ENCODE data around the gene NPPC.
"Not testable (repeated sequence)": the region's sequence is repeated elsewhere in the genome, so short reads cannot be mapped to it uniquely, and the experiment has no call there.

Gene NPPC, protein sequence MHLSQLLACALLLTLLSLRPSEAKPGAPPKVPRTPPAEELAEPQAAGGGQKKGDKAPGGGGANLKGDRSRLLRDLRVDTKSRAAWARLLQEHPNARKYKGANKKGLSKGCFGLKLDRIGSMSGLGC

DNA sequence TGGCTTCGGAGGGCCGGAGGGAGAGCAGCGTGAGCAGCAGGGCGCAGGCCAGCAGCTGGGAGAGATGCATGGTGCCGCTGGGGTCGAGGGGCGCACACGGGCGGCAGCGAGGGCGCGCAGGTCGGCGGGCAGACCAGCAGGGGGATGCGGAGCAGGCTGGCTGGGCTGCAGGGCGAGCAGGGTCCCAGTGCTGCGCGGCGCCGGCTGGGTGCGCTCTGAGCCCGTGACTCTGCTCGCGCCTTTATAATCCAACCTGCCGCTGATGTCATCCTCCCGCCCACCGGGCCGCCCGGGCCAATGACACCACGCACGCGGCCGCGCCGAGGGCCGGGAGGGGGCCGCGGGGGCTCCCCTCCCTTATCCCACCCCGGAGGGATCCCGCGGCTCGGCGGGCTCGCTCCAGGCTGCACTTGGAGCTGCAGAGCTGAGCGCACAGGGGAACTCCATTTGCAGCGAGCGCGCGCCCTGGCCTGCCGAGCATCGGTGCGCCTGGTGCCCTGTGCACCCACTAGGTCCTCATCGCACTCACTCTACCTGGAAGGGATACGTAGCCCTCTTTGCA, at the start of gene NPPC:
NPPC (minus strand) TSS at position 217 of the 562 bp plus-strand sequence; CDS start at position 70, 147 bp downstream.
- H3K27me3 Mint-ChIP-seq (ENCODE audit: low read depth), result peaks cover 53% of the 10 kb centered on the region
- H3K36me3 Mint-ChIP-seq (ENCODE audit: low read depth), result no peaks in the 10 kb centered on the region
- H3K4me3 Mint-ChIP-seq, result peak within 1 kb of the TSS; percentile 34
- H3K9me3 Mint-ChIP-seq, result no peaks in the 10 kb centered on the region
- peaks cover 7% of the 10 kb centered on the region for H3K4me1 Mint-ChIP-seq (ENCODE audit: low read depth)
- H3K27ac Mint-ChIP-seq, result no peak within 1 kb of the TSS

DNA sequence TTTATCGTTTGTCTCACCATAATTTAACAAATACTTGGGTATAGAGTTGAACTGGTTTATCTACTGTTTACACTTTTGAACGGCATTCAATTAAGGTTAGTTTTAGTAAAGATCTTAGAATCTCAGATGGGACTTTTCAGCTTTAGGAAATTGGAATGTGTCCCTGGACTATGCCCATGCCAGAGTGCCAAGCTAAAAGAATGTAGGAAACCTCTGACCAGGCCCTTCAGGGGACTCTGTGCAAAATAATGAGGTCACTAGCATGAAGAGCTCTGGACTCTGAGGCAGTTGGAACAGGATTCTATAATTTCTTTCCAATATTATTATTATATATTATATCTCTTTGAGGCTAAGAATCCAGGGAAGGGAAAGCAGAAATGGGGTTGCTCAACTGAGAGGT, 48.8 kb upstream of the NPPC start:
- Mint-ChIP-seq H3K27me3 (ENCODE audit: low read depth) (no peaks in the 10 kb centered on the region), H3K4me1 (ENCODE audit: low read depth) (no peaks in the 10 kb centered on the region), H3K27ac (no peak overlapping the region), H3K4me3 (no peak overlapping the region), H3K9me3 (no peaks in the 10 kb centered on the region), H3K36me3 (ENCODE audit: low read depth) (peaks cover 3% of the 10 kb centered on the region)

DNA sequence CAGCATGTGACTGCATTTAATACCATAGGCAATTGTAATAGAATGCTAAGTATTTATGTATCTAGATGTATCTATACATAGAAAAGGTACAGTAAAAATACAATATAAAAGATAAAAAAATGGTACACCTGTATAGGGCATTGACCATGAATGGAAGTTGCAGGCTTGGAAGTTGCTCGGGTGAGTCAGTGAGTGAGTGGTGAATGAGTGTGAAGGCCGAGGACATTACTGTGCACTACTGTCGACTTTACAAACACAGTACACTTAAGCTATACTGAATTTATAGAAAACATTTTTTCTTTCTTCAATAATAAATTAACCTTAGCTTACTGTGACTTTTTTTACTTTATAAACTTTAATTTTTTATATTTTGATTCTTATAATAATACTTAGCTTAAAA, 44.3 kb upstream of the NPPC start:
- Mint-ChIP-seq H3K4me1 (ENCODE audit: low read depth) (peaks cover 3% of the 10 kb centered on the region), H3K9me3 (peaks cover 13% of the 10 kb centered on the region), H3K27me3 (ENCODE audit: low read depth) (no peaks in the 10 kb centered on the region), H3K27ac (no peak overlapping the region), H3K36me3 (ENCODE audit: low read depth) (peaks cover 14% of the 10 kb centered on the region), H3K4me3 (no peak overlapping the region)

DNA sequence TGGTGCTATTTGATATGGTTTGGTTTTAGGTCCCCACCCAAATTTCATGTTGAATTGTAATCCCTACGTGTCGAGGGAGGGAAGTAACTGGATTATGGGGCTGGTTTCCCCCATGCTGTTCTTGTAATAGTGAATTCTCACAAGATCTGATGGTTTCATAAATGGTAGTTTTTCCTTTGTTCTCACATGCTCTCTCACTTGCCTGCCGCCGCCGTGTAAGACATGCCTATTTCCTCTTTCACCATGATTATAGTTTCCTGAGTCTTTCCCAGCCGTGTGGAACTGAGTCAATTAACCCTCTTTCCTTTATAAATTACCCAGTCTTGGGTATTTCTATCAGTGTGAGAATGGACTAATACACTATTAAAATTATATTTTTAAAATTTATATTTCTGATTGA, 42.6 kb upstream of the NPPC start:
- Mint-ChIP-seq H3K36me3 (ENCODE audit: low read depth) (peaks cover 14% of the 10 kb centered on the region), H3K27me3 (ENCODE audit: low read depth) (no peaks in the 10 kb centered on the region), H3K4me3 (no peak overlapping the region), H3K27ac (no peak overlapping the region), H3K9me3 (peaks cover 13% of the 10 kb centered on the region), H3K4me1 (ENCODE audit: low read depth) (peaks cover 11% of the 10 kb centered on the region)

DNA sequence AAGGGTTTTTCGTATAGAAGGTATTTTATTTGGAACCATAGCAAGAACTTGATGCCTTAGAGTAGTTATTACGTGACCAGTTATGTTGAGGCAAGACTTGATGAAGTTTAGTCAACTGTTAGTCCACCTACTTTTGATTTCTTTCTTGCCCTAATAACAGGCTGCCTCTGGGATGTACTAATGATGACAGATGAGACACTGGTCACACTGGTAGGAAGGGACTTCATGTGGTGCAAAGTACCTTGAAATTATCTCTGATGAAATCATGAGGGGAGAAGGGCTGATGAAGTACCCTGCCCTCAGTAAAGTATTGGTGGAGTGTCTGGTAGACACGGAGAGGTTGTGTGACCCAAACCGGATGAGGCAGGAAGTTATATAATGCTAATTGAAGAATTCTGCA, 40.7 kb upstream of the NPPC start:
- no peak overlapping the region for H3K27ac Mint-ChIP-seq
- H3K9me3 Mint-ChIP-seq, result peaks cover 13% of the 10 kb centered on the region
- H3K36me3 Mint-ChIP-seq (ENCODE audit: low read depth), result peaks cover 11% of the 10 kb centered on the region
- no peak overlapping the region for H3K4me3 Mint-ChIP-seq
- H3K27me3 Mint-ChIP-seq (ENCODE audit: low read depth), result no peaks in the 10 kb centered on the region
- peaks cover 19% of the 10 kb centered on the region for H3K4me1 Mint-ChIP-seq (ENCODE audit: low read depth)

DNA sequence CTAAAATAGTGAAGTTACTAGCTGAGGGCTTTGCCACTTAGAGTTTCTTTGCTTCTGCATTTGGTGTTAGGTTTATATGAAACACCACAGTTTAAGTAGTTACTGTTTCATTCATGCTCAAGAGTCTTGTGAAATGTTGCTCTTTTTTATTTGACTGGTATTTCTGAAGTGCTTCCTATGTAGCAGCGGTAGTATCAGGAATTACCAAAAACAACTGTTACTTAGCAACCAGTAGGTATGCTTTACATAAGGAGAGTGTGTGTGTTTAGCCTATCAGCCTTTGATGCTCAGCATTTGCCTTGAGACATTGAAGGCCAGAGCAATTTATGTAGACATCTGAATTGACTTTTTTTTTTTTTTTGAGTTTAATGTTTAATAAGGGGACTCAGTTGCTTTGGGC, 38.9 kb upstream of the NPPC start:
- no peaks in the 10 kb centered on the region for H3K27me3 Mint-ChIP-seq (ENCODE audit: low read depth)
- H3K27ac Mint-ChIP-seq, result no peak overlapping the region
- peaks cover 17% of the 10 kb centered on the region for H3K9me3 Mint-ChIP-seq
- peaks cover 24% of the 10 kb centered on the region for H3K4me1 Mint-ChIP-seq (ENCODE audit: low read depth)
- H3K4me3 Mint-ChIP-seq, result no peak overlapping the region
- H3K36me3 Mint-ChIP-seq (ENCODE audit: low read depth), result peaks cover 16% of the 10 kb centered on the region

DNA sequence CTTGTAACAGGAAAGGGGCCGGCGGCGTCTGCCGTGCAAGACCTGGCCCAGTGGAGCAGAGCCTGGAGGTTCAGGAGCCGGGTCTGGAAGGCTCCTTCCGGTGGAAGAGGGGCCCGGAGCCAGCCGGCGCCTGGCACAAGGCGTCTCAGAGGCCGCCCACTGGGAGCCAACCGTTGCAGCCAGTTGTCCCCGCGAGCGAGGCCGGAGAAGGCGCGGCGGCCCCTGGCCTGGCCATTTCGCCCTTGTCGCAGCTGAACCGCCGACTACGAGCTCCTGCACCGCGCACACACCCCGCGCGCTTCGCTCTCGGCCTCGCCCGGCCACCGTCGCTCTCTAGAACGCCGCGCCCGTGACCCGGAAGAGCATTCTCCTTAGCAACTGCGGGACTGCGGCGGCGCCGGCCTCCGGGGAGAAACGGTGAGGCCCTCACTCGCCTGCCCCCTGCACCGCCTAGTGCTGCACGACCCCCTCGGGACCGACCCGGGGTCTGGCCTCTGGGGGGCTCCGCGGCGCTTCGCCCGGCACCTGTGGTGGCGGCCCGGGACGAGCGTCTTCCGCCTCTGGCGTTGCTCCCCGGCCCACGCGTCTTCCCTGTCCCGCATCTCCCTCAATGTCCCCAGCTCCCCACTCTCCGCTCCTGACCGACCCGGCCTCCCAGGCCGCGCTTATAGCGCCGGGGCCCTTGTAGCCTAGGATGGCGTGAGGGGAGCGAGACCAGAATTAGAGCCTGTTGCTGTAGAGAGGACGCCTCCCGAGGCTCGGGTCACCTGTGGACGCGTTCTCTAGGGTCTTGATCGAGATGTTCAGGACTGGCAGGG, 35.4 kb upstream of the NPPC start, which contains the start of gene DIS3L2:
DIS3L2 (plus strand) TSS at position 365 of the 818 bp plus-strand sequence. CDS start 53,215 bp downstream, outside the sequence.
- H3K9me3 Mint-ChIP-seq, result peaks cover 4% of the 10 kb centered on the region
- H3K4me1 Mint-ChIP-seq (ENCODE audit: low read depth), result peaks cover 22% of the 10 kb centered on the region
- H3K36me3 Mint-ChIP-seq (ENCODE audit: low read depth), result peaks cover 5% of the 10 kb centered on the region
- peaks cover 2% of the 10 kb centered on the region for H3K27me3 Mint-ChIP-seq (ENCODE audit: low read depth)
- peak within 1 kb of the TSS; percentile 97 for H3K4me3 Mint-ChIP-seq
- peak within 1 kb of the TSS; percentile 90 for H3K27ac Mint-ChIP-seq

DNA sequence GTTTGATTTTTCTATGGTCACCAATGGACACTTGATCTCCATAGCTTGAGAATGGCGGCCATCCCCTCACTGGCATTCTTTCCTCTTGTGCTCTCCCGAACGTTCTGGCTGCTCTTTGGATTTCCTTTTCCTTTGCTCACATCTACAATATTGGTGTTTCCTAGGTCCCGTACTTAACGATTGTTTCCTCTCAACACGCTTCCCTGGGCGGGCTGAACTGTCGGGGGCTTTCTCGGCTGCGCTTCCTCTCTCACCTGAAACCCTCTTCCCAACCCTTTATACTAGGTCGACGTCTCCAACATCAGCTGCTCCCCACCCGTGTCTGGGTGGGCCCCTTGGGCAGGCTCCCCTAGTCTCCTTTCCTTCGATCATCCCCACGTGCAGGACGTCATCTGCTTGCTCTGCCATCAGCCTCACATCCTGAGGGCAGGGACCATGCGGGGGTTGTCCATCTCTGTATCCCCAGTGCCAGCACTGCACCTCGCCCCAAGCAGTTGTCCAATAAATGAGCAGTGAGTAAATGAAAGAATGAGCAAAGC, 34.7 kb upstream of the NPPC start:
- peaks cover 5% of the 10 kb centered on the region for H3K36me3 Mint-ChIP-seq (ENCODE audit: low read depth)
- H3K27me3 Mint-ChIP-seq (ENCODE audit: low read depth), result peaks cover 9% of the 10 kb centered on the region
- peak overlapping the region; percentile 97 for H3K4me3 Mint-ChIP-seq
- peak overlapping the region; percentile 89 for H3K27ac Mint-ChIP-seq
- H3K9me3 Mint-ChIP-seq, result peaks cover 4% of the 10 kb centered on the region
- peaks cover 22% of the 10 kb centered on the region for H3K4me1 Mint-ChIP-seq (ENCODE audit: low read depth)

DNA sequence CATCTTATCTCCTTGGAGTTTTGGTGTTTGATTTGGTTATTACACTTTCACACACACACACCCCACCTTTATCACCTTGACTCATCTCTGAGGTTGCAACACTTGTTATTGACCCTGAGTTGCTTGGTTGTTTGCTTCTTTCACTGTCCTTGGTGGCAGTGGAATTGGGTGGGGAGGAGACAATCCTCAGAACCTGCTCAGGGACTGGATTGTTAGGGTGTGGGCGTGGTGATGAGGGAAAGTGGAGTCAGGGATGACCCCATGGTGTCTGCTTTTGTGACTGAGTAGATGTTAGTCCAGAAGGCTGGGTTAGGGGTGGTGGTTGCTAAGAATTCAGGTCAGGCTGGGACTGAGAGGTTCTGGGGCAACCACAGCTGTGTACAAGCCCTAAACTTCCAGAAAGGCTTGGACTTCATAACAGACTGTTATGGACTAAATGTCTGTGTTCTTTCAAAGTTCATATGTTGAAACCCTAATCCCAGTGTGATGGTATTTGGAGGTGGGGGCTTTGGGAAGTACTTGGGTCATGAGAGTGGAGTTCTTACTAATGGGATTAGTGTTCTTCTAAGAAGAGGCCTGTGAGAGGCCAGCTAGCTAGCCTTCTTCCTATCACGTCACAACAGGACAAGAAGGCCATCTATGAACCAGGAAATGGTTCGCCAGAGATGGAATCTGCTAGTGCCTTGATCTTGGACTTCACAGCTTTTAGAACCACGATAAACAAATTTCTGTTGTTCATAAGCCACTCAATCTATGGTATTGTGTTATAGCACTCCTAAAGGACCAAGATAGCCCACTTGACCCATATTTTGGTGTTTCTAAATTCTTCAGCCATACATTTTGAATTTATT, 31.9 kb upstream of the NPPC start:
- Mint-ChIP-seq H3K4me1 (ENCODE audit: low read depth) (peaks cover 10% of the 10 kb centered on the region), H3K27ac (no peak overlapping the region), H3K27me3 (ENCODE audit: low read depth) (peaks cover 21% of the 10 kb centered on the region), H3K4me3 (no peak overlapping the region), H3K36me3 (ENCODE audit: low read depth) (peaks cover 5% of the 10 kb centered on the region), H3K9me3 (peaks cover 4% of the 10 kb centered on the region)

DNA sequence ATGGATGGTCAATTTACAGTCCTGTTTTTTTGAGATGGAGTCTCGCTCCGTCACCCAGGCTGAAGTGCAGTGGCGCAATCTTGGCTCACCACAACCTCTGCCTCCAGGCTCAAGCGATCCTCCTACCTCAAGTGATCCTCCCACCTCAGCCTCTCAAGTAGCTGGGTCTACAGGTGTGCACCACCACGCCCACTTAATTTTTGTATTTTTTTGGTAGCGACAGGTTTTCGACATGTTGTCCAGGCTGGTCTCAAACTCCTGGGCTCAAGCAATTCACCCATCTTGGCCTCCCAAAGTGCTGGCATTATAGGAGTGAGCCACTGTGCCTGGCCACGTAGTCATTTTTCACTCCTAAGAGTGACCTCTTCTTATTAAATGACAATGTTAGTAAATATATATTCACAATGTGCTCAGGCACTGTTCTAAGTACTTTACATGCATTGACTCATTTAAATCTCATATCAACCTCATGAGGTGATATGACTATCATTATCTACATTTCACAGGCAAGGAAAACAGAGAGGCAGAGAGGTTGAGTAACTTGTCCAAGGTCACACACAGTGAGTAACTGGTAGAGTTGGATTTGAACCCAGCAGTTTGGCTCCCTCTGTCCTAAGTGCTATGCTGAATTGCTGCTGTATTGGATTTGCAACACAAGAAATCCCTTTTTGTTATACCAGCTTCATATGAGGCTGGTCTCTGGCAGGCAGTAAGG, 29.7 kb upstream of the NPPC start:
- Mint-ChIP-seq H3K27ac (no peak overlapping the region), H3K27me3 (ENCODE audit: low read depth) (peaks cover 29% of the 10 kb centered on the region), H3K4me3 (no peak overlapping the region), H3K4me1 (ENCODE audit: low read depth) (peaks cover 2% of the 10 kb centered on the region), H3K9me3 (peaks cover 2% of the 10 kb centered on the region), H3K36me3 (ENCODE audit: low read depth) (peaks cover 2% of the 10 kb centered on the region)

DNA sequence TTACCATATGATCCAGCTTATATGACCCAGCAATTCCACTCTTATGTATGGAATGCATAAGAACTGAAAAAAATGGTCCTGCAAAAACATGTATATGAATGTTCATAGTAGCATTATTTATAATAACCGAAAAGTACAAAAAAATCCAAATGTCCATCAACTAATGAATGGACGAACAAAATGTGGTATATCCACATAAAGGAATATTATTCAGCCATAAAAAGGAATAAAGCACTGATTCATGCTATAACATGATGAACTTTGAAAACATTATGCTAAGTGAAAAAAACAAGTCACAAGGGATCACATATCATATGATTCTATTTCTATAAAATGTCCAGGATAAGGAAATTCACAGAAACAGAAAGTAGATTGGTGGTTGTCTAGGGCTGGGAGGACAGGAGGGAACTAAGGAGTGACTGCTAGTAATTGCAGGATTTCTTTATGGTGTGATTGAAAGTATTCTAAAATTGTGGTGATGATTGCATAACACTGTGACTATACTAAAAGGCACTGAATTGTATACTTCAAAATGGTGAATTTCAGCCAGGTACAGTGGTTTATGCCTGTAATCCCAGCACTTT, 25.3 kb upstream of the NPPC start:
- Mint-ChIP-seq H3K4me1 (ENCODE audit: low read depth) (no peaks in the 10 kb centered on the region), H3K27me3 (ENCODE audit: low read depth) (peaks cover 35% of the 10 kb centered on the region), H3K27ac (no peak overlapping the region), H3K4me3 (no peak overlapping the region), H3K36me3 (ENCODE audit: low read depth) (no peaks in the 10 kb centered on the region), H3K9me3 (no peaks in the 10 kb centered on the region)

DNA sequence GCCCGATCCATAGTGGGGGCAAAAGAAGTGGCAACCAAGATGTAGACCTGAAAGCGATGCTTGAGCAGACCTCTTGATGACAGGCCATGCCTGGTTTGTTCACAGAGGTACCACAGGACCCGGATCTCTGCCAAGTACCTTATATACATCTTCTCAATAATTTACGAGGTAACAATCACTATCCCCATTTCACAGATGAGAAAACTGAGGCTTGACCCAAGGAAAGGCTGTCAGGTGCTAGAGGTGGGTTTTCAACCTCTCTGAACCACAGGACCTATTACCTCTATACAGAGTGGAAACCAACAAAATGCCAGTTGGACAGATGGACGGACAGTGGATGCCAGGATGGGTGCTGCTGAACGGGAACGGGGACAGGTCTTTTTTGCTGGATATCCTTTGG, 21.5 kb upstream of the NPPC start:
- Mint-ChIP-seq H3K4me1 (ENCODE audit: low read depth) (no peaks in the 10 kb centered on the region), H3K9me3 (no peaks in the 10 kb centered on the region), H3K27ac (no peak overlapping the region), H3K27me3 (ENCODE audit: low read depth) (peaks cover 17% of the 10 kb centered on the region), H3K4me3 (no peak overlapping the region), H3K36me3 (ENCODE audit: low read depth) (no peaks in the 10 kb centered on the region)

DNA sequence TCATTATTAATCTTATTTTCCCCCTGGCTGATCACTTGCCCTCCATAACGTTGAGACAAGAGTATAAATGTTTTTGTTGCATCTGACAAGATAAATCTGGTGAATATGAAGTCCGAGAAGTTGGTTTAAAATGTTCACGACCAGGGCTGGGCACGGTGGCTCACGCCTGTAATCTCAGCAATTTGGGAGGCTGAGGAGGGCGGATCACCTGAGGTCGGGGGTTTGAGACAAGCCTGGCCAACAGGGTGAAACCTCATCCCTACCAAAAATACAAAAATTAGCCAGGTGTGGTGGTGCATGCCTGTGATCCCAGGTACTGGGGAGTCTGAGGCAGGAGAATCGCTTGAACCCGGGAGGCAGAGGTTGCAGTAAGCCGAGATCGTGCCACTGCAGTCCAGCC, 20.9 kb upstream of the NPPC start:
- H3K27ac Mint-ChIP-seq; H3K36me3 Mint-ChIP-seq (ENCODE audit: low read depth); H3K4me3 Mint-ChIP-seq; H3K9me3 Mint-ChIP-seq; H3K4me1 Mint-ChIP-seq (ENCODE audit: low read depth): not testable (repeated sequence)
- H3K27me3 Mint-ChIP-seq (ENCODE audit: low read depth), result peaks cover 17% of the 10 kb centered on the region
